ENCODE results near the gene AGO3.
"Not testable (repeated sequence)": the region's sequence is repeated elsewhere in the genome, so short reads cannot be mapped to it uniquely, and the experiment has no call there.

AGO3 gene

DNA sequence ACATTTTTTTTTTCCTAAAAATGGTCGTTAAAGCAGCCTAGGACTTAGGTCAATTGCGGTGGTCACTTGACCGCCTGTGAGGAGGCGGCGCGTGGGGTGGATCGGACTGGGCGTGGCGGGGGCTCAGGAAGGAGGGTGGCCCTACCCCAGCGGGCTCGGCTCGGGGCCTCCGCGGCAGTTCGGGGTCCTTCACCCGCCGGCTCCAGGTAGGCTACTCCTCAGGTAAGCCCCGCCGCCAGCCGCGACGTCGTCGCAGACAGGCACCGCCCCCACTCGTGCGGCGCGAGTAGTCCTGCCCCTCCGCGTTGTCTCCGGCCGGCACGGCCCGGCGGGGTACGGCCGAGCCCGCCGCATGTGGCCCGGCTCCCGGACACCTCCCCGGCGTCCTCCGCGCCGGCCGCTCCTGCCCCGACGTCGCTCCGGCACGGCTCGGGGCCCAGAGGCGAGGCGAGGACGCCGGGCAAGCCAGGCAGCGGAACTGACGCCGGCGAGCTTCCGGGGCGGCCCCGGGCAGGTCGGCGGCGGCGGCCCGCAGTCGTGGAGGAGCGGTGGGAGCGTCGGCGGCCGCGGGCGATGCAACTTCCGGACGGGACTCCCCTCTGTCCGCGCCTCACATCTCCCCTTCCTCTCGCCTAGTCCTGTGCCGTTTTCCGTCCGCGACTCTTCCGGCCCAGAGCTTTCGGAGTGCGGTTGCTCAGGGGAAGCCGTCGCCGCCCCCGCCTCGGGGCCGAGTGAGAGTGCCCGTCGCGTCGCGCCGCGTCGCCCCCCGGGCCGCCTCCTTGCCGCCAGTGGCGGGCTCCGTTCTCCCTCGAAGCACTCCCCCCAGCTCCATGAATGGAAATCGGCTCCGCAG is at the start of gene AGO3:
AGO3 (plus strand) TSS at position 513 of the 853 bp plus-strand sequence; CDS start at position 835, 322 bp downstream.
- DNase-seq = peak; percentile 33

- DNase-seq = no peak
These were observed 49.0 kb upstream of the AGO3 start for GRCh38 chr1:35881850-35882273.

DNA sequence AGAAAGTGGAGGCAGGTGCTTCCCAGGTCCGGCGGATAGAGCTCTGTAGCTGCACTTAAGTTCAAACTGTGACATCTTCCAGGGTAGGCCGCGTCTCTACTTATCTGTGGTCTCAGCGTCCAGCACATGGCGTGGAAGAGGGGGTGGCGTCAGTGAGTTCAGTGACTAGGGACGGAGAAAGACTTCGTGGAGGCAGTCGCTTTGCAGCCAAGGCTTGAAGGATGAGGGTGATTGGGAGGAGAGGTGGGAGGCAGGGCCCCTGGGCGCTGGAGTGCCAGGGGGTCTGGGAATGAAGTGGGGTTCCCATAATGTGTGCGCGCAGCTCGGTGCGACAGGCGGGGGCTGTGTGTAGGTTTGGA is 48.3 kb upstream of the AGO3 start:
- no peak for DNase-seq

DNA sequence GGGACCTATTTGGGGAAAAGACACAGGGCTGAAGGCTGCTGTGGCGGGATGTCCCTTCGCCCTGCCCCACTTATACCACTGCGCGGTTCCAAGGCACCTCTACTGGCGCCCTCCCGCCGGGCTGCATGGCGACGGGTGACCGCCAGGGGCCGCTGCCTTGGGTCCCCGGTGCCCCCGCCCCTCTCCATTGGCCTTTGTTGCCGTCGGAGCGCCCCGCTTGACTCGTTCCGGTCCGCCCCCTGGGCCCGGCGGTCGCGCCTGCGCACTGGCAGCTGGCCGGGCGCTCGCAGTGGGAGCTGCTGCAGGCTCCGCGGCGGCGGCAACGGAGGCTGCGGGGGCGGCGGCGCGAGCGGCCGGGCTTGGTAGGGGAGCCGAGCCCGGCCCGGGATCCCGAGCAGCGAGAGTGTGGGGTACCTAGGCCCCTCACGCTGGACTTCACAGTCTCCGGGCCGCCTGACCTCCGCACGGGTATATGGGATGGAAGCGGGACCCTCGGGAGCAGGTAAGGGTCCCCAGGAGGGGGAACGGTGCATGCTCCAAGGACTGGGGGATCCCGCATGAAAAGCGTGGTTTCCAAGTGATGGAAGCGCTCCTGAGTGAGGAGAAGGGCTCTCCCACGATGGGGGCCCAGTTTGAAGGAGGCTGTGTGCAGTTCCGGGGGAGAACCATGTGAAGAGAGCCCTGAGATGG is 47.8 kb upstream of the AGO3 start, which contains the start of gene AGO1:
AGO1 (plus strand) TSS at position 265 of the 690 bp plus-strand sequence; CDS start at position 478, 213 bp downstream.
- peak; percentile 67 for DNase-seq

- no peak for DNase-seq
These were observed 47.2 kb upstream of the AGO3 start for GRCh38 chr1:35883635-35884101.

DNA sequence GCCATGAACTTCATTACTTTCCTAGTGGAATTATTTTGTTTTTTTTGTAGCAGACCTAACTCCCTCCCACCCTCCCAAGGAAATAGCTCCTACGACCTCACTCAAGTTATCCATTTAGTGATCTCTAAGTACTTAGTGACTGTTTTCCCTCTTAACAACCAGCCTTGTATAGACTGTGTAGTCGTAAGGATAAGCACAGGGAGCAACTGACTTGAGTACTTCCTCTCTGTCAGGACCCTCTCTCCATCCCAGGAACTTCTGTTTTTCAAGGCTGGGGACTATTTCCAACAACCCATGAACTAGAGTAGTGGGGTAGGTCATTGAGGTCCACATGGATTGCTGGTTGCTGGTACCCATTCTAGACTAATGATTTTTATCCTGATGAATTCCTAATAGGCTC is 46.0 kb upstream of the AGO3 start:
- DNase-seq = no peak

- peak; percentile 6 for DNase-seq
These were observed 44.8 kb upstream of the AGO3 start for GRCh38 chr1:35885961-35886558.

DNA sequence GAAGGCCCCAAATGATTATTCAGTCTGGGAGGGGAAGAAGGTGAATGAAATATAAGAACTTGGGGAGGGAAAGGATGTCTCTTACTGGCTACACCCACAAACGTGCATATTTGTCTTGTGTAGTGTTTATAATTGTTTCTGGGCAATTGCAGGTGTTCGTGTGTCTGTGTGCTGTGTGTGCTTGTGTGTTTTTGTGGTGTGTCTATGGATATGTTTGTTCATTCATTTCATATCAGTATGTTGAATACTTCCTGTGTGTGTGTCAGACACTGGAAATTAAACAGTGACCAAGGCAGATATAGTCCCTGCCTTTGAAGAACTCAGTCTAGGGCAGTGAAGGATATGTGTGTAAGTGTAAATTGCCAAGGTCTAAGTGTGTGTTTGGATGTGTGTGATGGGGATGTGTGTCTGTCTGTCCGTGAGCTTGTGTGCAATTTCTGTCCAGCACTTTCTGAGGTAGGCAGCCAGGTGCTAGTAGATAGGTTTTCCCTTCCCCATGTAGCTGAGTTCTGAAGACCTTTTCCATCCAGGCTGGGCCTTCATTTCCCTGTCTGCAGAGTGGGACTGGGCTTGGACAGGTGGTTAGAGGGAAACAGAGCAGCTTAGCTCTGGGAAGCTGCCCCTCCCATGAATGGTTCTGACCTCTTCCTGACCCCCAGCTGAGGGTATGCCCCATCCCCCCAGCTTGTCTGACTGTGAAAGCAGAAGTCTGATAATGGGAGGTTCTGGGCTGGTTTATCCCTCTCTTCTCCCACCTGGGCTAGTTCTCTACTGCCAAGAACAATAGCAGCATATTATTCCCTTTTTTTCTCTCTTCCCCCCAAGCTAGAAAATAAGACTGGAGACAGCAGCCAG is 44.1 kb upstream of the AGO3 start:
- peak; percentile 16 for DNase-seq

GRCh38 chr1:35887508-35887907 is 43.4 kb upstream of the AGO3 start:
- DNase-seq = no peak

DNA sequence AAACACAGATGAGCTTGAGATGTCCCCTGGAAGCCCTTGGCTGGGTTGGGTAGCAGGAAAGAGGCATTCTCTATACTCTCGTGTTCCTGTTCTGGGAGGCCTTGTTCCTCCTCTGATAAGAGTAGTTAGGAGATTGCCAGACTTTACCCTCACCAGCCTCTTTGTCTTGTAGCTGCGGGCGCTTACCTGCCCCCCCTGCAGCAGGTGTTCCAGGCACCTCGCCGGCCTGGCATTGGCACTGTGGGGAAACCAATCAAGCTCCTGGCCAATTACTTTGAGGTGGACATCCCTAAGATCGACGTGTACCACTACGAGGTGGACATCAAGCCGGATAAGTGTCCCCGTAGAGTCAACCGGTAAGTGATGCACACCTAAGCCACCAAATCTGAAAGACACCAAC is 42.6 kb upstream of the AGO3 start:
- DNase-seq = no peak

DNA sequence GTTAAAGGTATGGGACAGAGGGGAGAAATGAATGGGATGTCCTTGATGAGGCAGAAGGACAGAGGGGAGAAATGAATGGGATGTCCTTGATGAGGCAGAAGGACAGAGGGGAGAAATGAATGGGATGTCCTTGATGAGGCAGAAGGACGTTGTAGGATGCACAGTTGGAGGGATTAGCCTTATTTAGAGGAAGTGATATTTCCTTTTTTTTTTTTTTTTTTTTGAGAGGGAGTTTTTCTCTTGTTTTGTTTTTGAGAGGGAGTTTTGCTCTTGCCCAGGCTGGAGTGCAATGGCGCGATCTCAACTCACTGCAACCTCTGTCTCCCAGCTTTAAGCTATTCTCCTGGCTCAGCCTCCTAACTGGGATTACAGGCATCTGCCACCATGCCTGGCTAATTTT is 41.9 kb upstream of the AGO3 start:
- DNase-seq = not testable (repeated sequence)

DNA sequence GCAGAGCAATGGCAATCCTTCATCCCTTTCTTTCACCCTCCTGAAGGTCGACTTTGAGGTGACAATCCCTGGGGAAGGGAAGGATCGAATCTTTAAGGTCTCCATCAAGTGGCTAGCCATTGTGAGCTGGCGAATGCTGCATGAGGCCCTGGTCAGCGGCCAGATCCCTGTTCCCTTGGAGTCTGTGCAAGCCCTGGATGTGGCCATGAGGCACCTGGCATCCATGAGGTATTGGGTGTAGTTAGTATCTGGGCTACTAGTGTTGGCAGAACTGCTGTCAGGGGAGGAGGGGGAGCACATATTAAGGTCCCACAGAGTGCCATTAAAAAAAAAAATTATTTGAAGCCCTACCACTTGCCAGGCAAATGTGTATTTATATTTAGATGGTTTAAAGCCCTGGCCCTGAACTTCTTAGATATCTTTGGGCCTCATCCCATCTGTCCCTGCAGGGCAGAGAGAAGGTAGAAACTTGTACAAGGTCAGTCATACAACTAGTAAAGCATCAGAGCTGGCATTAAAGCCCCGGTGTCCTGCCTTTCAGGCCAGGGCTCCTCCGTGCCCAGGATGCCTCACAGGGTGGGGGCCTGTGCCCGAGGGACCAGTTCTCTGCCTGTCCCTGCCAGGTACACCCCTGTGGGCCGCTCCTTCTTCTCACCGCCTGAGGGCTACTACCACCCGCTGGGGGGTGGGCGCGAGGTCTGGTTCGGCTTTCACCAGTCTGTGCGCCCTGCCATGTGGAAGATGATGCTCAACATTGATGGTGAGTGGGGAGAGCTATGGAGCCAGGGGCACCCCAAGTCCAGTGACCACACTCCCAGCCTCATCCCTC is 37.6 kb upstream of the AGO3 start:
- DNase-seq = no peak

DNA sequence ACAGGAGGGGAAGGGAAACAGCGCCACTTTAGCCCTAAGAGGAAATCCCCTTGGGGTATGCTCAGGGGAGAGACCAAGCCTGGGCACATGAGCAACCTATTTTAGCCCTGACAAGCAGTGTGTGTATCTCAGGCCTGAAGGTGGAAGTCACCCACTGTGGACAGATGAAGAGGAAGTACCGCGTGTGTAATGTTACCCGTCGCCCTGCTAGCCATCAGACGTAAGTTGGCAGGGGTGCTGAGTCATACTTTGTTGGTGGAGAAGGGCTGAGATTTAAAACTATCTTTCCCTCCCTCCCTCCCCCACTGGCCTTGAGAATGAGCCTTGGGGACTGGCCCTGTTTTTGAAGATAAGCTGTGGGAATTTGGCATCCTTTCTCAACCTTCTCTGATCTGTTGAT is 36.7 kb upstream of the AGO3 start:
- DNase-seq = no peak

DNA sequence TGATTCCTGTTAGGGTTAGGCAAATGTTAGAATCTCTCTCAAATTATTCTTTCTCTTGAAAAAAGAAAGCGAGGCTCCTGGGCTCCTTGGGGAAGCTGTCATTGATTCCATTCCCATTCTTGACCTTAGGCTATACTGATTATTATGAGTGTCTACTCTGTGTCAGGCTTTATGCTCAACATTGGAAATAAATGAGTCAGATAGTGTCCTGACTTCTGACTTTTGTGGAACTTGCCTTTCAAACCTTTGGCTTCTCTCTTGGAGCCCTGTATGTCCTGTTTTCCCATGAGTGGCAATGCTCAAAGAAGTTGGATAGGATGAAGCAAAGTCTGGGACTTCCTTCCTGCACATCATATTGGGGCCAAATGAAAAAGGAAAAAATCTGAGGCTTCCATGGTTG is 36.2 kb upstream of the AGO3 start:
- no peak for DNase-seq

- DNase-seq = no peak
These were observed 31.0 kb upstream of the AGO3 start for GRCh38 chr1:35899941-35900340.

- no peak for DNase-seq
These were observed 29.7 kb upstream of the AGO3 start for GRCh38 chr1:35901235-35901634.

GRCh38 chr1:35902671-35903070 is 28.2 kb upstream of the AGO3 start:
- DNase-seq = no peak

DNA sequence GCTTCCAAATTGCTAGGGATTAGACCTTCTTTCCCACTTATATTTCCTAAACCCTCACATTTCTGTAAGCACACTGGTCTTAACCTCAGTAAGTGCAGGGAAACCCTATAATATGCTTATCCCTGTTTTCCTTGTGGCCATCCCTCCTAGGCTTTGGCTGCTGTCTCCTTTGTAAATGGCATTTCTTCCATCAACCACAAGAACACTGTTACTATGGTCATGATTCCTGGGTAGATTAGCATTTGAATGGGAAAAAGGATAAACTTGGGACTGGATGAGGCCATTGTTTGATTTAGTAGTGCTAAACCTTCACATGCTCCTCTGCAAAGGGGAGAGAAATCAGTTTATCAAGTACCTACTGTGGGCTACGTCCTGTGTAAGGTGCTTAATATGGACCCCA is 16.2 kb upstream of the AGO3 start:
- no peak for DNase-seq

GRCh38 chr1:35915693-35916092 is 15.2 kb upstream of the AGO3 start:
- DNase-seq = no peak

GRCh38 chr1:35923791-35924221 is 7.1 kb upstream of the AGO3 start:
- no peak for DNase-seq

- DNase-seq = no peak
These were observed 6.1 kb upstream of the AGO3 start for GRCh38 chr1:35924838-35925237.

- DNase-seq = peak; percentile 11
These were observed 5.2 kb upstream of the AGO3 start for GRCh38 chr1:35925741-35926140.
